Inflammatory macrophage treated with lipopolysaccharide for 1 hour (primary cell): ENCODE measurements around the gene PRKCE.

Experiments used
- DNase-seq, 2 donors: peaks; one replicate each; pipeline ENCODE4 v3.0.0-alpha.2; 2020 to 2022

PRKCE gene

DNA sequence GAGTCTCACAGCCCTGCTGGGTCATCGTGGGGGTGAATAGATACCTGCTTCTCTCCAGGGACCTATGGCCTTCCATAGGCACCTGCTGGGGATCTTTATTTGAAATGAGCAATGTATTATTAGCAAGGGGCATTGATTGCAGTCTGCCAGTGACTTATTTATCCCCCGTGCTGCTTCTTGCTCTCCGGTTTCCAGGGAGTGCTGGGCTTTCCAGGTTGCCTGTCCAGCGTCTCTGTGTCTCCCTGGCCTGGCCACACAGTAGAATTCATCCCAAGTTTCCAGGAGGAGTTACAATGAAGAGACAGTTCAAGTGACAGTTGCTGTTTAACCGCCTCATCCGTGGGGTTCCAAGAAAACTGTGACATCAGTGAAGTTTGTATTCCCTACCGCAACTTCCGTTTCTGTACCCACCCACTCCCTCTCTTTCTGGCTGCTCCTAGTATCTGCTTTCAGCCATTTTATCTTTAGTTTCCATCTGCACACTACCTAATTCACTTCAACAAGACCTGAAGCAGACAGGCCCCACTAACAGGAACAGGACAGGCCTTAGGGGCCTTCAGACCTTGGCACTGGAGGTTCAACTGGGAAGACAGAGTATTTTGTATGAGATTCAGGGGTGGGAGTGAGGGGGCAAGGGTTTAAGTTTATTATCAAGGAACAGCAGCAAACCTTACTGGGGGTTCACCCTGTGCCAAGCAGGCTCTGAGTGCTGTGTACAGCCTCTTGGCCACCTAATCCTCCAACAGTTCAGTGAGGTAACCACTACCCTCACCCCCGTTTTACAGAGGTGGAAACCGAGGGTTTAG lies 134.8 kb downstream of the PRKCE start:
- peak; percentile 55 to 67 for DNase-seq

DNA sequence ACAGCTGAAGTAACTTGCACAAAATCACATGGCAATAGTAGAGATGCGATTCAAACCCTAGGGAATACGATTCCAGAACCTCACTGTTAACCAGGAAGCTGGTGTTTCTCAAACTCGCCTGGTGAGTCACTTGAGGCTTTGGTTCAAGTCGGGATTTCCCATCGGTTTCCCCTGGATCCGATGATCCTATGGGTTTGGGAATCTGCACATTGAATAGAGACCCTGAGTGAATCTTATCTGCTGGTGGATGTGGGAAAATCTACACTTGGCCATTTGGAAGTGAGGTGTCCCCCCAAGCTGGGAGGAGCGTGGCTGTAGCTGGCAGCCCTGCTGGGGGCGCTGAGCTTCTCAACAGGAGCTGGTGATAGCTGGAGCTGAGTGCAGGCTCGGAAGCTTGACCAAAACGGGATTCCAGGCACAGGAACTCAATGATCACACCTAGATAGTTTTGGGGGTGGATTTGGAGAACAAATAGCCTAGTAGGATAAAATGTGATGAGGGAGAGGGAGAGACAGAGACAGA lies 135.4 kb downstream of the PRKCE start:
- peak; percentile 39 to 66 for DNase-seq

DNA sequence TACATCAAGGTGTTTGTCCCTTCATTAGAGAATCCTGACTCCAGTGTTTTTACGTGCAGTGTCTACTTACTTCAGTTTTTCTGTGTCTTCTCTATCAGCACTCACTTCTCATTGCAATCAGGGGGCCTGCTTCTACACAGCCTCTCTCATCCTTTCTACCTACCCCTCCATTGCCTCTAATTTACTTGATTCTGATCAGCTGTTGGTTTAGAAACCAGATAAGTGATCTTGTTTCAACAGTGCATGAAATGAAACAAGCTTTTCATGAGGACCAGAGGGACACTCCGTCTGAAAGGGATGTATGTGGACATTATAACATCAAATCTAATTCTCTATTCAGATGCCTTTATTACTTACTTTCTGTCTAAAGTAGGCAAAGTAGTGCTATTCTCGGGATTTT lies 136.9 kb downstream of the PRKCE start:
- DNase-seq, result no peak

DNA sequence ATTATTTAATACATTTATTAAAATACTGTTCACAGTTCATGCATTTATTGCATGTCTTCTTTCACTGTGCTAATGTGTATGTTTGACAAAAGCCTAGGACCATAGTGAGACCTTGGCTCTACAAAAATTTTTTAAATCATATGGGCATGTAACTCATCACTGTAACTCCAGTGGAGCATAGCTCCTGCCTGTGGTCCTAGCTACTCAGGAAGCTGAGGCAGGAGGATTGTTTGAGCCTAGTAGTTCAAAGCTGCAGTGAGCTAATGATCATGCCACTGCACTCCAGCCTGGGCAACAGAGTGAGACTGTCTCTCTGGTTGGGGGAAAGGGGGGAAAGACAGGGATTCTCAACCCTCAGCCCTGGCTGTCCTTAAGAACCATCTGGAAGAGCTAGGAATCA lies 137.8 kb downstream of the PRKCE start:
- no peak for DNase-seq

DNA sequence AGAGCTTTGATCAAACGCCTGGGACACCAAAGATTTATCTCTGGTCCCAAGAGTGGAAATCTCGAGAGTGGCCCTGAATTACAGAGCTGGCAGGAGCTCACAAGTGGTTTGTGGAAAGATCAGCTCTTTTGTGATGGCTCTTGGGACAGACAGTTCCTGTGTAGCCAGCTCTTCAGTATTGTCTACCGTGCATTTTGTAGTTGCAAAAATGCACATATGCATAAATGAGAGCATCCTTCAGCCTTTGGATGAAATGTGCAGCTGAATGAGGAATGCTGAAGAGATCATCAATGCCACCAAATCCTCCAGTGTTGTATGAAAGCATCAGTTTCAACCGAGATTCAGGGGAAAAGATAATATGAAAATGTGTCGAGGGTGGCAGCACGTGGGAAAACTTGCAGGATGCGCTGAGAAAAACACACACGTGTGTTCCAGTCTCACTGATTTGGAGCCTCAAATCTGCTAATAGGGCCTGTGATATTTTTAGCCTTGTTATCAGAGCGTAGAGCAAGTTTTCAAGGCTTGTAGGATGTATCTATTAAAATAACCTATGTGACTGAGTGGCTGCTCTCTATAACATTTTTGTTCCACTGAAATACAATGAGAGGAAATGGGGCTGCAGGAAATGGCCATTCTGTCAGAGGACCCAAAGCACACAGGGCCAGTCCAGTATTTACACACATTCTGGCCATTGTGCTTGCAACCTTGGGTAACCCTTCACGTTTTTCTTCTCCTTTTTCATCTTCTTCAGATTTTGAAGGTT lies 138.7 kb downstream of the PRKCE start:
- DNase-seq, result no peak

DNA sequence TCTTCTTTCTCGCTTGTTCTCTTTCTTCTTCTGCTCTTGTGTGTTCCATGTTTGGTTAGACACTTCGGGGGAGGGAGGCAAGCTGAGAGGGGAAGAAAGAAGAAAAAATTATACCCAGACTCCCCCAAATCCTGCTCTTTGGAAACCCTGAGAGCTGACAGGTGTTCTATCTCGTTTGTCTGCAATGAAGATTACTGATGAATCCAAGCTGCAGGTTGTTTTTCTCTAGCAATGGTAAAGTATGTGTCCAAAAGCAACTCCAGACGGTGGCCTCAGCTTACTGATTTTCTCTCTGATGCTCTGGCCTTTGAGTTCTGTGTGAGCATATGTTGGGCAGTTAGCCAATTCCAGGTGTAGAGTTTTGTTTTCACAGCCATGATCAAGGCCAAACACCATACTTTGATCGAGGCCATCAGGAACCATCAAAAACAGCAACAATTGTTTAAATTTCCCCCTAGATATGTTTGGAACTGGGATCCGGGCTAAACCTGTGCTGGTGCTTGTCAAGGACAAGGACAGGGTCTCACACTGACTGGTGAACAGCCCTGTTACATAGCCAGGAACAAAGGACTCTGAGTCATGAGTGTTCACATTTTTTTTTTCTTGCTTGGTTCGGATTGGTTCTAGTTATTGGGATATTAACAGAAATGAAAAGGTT lies 142.0 kb downstream of the PRKCE start:
- no peak for DNase-seq

DNA sequence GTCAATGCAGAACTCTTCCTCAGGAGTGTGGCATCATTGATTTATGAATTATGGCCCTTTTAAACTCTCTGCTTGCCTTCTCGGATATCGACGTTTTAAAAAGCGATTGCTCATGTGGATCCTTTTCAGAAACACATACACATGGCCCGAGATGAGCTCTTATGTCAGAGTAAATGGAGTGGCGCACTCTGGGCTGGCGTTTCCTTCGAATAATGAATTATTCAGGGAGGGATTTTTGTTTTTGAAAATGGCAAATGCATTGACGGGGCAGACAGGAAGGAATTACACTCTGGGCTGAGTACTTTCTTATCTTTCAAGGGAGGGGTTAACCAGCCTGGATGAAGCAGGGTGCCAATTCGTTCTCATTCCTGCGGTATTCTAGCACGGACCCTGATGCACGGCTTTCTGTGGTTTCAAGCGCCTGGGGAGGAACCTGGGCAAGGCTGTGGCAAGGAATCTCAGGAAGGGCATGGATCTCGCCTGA lies 142.7 kb downstream of the PRKCE start:
- no peak for DNase-seq

DNA sequence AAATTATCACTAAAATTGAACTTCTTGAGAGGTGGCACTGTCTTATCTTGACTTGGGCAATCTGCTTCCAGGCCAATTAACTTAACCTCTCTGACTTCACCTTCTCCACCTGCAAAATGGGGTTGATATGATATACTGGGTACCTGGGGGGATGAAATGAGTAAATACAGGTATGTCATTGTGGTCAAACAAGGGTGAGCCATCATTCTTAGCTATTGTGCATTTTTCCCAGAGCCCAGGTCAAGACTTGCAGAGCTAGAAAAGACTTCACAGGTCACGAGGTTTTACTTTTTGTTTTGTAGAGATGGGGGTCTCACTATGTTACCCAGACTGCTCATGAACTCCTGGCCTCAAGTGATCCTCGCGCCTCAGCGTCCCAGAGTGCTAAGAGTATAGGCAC lies 145.0 kb downstream of the PRKCE start:
- no peak for DNase-seq

DNA sequence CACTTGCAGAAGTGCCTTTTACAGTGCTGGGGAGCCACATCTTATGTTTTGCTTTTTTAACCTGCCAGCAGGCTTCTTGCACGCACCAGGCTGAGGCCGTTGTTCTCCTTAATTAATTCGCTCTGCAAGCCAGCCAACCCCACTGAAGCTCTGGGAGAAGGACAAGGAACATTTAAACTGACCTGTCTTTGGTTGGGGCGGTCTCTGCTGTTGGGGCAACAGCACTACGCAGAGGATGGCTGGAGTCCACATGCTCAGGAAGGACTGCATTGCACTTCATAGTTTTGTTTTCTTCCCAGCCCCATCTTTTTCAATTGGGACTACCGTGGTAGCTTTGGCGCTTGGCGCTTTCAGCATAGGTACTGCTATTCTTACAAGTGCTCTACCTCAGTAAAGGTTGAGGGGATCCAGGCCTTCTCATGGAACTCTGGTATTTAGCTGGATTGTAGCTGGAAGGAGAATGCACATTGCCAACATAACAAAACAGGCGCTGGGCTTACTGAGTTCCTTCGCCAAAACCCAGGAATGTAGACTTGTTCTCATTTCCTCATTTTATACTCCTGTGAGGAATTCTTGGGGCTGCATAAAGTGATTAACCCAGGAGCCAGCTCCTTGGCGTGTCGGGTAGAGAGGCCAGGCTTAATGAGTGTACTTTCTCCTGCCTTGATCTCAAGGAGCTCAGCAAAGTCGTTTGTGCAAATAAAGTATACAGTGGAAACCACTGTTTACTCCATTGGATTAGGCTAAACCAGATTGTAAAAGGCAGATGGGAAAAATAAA lies 146.2 kb downstream of the PRKCE start:
- DNase-seq, result no peak

DNA sequence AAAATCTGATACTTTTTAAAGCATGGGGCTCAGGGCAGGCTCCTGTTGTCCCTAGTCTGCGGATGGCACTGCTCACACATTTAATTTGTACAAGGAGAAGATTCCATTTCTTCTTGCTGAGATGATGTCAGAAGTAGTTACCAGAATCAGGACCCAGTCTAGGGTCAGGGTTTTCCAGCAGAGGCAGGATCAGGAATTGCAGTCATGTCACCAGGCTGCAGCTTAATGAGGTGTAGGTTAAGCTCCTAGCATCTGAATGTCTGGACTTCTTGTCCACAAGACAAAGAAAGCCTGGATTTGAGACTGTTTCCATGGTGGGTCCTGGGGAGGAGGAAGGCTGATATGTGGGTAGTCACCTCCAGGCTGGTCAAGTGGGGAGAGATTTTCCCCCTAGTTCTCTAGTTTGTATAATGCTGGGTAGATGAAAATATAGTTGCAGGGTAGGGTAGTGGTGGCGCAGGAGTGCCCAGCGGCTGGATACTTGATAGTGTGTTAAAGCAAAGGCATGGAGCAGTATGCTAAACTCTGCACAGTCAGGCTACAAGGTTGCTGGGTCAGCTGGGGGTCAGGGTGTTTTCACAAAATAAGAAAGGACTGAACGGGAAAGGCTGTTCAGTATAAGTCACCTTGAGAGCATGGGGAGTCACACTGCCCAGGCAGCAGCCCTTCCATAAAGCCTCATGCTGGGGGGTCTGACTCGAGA lies 148.4 kb downstream of the PRKCE start:
- DNase-seq, result no peak

DNA sequence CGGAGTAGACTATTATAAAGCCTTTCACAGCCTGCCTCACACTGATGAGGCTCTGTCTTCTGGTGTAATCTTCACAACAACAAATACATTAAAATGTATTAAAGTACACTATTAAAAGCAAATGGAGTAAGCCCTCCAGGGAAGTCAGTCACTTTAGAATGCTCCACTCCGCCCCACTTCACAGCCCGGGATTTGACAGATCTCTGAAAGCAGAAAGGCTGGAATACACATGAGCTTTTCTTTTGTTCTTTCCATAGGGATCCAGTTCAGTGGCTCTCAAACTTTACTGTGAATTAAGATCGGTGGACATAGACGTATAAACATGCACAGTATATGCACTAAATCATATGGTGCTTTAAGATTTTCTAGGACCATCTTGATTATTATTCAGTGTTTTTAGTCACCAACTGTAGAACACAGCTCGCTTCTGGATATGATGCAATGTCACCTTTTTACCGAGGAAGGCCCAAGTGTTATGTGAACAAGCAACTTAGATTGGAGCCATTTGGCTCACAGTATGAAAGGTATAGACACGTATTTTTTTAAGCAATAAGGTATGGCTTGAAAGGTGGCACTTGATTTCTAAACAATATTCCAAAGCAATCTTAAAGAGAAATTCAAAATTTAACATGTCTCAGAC lies 151.1 kb downstream of the PRKCE start:
- no peak for DNase-seq

DNA sequence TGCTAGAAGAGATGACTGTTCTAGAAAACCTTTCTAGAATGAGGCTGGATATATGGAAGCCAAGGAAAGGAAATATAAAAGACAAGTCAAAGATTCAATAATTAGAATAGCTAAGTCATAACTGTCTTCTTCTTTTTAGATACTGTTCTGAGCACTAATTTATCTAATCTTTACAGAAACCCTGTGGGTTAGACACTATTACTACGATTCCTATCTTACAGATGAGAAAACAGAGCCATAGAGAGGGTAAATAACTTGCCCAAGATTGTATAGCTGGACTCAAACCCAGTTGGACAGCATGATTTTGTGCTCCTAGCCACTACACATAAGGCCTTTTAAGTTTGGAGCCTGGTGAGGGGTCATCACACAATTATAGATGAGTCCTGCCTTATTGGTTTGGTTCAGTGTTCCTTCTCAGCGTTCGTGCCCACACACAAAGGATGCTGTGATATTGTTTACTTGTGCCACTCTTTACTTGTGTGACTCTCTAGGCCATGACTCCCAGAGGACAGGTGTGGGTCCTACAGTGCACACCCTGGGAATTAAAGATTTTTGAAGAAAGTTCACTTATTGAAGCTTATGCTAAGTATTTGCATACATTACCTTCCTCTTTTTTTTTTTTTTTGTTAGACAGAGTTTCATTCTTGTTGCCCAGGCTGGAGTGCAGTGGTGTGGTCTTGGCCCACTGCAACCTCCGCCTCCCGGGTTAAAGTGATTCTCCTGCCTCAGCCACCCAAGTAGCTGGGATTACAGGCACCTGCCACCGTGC lies 153.7 kb downstream of the PRKCE start:
- DNase-seq, result no peak

DNA sequence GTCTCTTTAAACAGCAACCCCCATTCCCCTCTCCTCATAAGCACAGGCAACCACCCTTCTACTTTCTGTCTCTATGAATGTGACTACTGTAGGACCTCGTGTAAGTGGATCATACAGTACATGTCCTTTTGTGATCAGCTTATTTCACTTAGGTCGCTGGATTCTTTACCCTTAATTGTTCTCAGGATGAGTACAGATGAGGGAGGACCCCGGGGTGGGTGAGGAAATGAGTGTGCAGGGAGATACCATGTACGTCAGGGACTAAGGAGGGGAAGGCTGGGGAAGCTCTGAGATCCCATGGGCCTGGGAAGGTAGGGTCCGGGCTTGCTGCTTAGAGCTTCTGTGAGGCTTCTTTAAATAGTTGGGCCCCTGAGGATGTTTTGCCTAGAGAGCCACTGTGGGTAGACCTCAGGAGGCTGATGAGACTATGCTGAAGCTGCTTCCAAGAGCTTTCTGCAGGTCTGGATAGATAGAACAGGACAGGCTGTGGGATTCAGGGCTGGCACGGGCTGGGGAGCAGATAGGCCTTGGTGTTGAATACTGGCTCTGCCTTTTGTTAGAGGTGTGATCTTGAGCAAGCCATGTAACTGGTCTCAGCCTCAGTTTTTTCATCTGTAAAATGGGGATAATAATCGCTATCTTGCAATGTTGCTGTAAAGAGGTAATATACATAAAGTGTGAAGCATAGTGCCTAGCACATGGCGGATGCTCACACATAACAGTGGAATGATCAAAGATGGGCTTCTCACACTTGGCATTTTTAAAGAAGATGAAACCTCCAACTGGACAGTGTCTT lies 155.3 kb downstream of the PRKCE start:
- DNase-seq, result no peak

DNA sequence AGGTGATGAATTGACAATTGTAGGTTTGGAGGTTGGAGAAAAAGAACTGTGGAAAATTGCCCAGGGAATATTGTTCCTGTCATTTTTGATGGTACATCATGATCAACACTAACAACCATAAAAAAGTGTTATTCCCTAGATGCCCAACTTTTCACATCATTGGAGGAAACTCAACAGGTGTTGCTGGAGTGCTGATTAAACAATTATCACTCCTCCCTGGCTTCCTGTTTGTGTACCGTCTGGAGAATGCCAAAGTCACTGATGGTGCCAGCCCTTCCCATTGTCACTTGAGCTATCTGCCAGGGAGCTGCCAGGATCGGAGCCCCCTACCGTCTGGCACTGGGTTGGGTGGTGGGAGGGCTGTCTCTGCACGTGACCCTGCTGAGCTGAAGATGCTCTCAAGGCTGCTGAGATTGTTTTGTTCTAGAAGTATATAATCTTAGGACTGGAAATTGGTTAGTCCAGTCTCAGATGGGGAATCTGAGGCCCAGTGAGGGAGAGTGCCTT lies 156.9 kb downstream of the PRKCE start:
- no peak for DNase-seq

DNA sequence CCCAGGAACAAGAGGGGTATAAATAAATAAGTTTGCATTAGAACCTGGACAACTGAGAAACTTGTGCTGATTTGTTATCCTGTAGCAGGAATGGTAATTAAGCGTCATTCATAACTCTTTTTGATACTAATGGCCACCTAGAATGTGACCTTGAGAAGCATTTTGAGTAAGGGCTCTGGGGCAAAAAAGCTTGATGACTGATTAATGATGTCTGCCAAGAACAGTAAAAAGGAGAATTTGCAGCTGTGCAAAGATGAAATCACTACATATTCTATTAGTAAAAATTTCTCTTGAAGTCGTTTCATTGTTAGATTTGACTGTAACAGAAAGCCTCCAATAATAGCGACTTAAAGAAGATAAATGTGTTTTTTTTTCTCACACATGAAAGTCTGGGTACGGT lies 157.7 kb downstream of the PRKCE start:
- no peak for DNase-seq

DNA sequence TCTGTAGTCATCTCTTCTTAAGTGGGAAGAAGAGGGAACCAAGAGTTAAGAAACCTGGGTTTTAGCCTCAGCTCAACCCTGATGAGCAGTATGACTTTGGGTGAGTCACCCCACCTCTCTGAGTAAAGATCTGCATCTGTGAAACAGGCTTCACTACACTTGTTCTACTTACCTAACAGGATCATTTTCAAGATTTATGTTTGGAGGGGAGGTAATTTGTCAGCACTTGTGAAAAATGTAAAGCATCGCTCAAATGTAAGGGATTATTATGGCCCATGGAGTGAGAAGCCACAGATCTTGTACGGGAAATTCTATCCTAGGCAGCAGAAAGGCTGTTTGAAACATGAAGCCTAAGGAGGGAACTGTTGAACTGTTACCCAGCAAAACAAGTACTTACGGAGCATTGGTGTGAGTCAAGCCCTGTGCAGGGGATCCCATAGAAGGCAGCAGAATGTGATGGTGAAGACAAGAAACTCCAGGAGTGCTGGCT lies 160.6 kb downstream of the PRKCE start:
- DNase-seq, result peak; percentile 45 to 91

DNA sequence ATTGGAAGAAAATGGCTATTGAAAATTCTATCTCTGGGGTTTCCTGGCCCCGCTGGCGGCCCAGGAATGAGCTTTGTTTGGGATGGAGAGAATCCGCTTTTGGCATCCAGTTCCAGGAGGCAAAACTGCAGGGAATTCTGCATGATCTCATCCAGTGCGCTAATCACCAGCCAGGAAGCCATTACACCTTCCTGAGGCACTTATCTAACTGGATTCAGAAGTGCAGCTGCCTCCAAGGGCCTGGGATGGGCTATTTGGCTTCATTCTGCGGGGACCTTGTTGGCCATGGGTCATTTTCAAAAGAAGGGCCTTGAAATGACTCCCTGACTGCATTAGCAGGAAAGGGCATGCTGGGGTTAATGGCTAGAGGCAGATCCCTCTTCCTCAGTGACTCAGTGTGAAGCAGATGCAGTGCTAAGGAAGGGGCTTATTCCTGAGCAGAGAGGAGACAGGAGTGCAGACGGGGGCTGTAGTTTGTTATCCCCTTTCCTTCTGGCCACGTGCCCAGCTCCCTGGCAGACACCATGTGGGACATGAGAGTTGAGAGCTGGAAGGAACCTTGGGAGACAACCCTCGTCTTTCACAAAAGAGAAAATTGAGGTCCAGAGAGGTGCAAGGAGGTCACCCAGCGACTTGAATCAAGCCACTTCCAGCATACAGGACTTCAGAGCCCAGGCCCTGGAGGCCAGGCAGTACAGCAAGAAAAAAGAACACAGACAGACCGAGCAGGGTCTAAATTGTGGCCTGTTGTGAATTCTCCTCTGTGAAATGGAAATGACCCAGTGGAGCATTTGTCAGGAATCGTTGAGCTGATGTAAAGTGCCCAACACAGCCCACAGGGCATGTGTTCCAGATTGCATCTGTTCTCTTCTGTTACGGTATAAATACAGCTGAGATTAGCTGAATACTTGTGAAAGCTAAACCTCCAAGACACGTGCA lies 161.8 kb downstream of the PRKCE start:
- no peak for DNase-seq

DNA sequence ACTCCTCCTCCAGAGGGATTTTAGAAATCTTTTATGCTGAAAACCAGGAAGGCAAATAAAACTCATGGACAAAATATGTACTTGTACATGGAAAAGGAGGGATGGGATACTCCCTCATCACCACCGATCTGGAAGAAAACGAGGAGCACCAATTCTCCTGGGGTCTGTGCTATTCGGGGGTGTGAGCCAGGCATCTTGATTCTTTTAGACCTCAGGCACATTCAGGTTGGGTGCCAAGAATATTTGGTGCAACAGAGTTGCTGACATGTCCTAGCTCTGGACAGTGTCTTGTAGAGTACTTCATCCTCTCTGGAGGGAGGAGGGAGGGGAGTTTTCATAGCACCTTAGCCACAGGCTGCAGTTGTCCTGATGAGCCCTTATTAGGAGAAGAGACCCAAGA lies 163.0 kb downstream of the PRKCE start:
- DNase-seq, result no peak
